ENCODE data around the gene RNF168.
A peak's percentile ranks its signal among the peaks of the same experiment; 100 is the strongest.
"Not testable (repeated sequence)": the region's sequence is repeated elsewhere in the genome, so short reads cannot be mapped to it uniquely, and the experiment has no call there.

Gene RNF168

GRCh38 chr3:196463804-196464203, 39.8 kb downstream of the RNF168 start:
- no peak overlapping the region for H3K4me3 ChIP-seq (replicated peaks in 1 of 2; ENCODE audit: low read depth in 2 of 2, low read length in 2 of 2)
- DNase-seq (ENCODE audit: low read depth in 2 of 2): no peak
- no peak for TF ChIP-seq CTCF (IDR thresholded peaks at IDR 0.05; ENCODE audit: low read depth, low read length)

- H3K4me3 ChIP-seq (replicated peaks in 1 of 2; ENCODE audit: low read depth in 2 of 2, low read length in 2 of 2): no peak overlapping the region
- no peak for TF ChIP-seq CTCF (IDR thresholded peaks at IDR 0.05; ENCODE audit: low read depth, low read length)
- no peak for DNase-seq (ENCODE audit: low read depth in 2 of 2)
Observed at GRCh38 chr3:196463478-196463756, 40.2 kb downstream of the RNF168 start.

- not testable (repeated sequence) for DNase-seq (ENCODE audit: low read depth in 2 of 2); H3K4me3 ChIP-seq (replicated peaks in 1 of 2; ENCODE audit: low read depth in 2 of 2, low read length in 2 of 2)
Observed at GRCh38 chr3:196462680-196463477, 40.7 kb downstream of the RNF168 start.

- TF ChIP-seq CTCF (IDR thresholded peaks at IDR 0.05; ENCODE audit: low read depth, low read length): no peak
- H3K4me3 ChIP-seq (replicated peaks in 1 of 2; ENCODE audit: low read depth in 2 of 2, low read length in 2 of 2): no peak overlapping the region
- DNase-seq (ENCODE audit: low read depth in 2 of 2): no peak
Observed at GRCh38 chr3:196458063-196458462, 45.5 kb downstream of the RNF168 start.

GRCh38 chr3:196457470-196457869, 46.1 kb downstream of the RNF168 start:
- H3K4me3 ChIP-seq (replicated peaks in 1 of 2; ENCODE audit: low read depth in 2 of 2, low read length in 2 of 2); DNase-seq (ENCODE audit: low read depth in 2 of 2): not testable (repeated sequence)

- no peak for TF ChIP-seq CTCF (IDR thresholded peaks at IDR 0.05; ENCODE audit: low read depth, low read length)
- no peak overlapping the region for H3K4me3 ChIP-seq (replicated peaks in 1 of 2; ENCODE audit: low read depth in 2 of 2, low read length in 2 of 2)
- DNase-seq (ENCODE audit: low read depth in 2 of 2): peak in 1 of 2 donors; percentile 37
Observed at GRCh38 chr3:196454935-196455334, 48.6 kb downstream of the RNF168 start.

- H3K4me3 ChIP-seq (replicated peaks in 1 of 2; ENCODE audit: low read depth in 2 of 2, low read length in 2 of 2): not testable (repeated sequence)
- peak; percentile 3 for TF ChIP-seq CTCF (IDR thresholded peaks at IDR 0.05; ENCODE audit: low read depth, low read length)
- peak in 1 of 2 donors; percentile 4 for DNase-seq (ENCODE audit: low read depth in 2 of 2)
Observed at GRCh38 chr3:196445391-196445790, 58.2 kb downstream of the RNF168 start.

GRCh38 chr3:196444500-196444894, 59.1 kb downstream of the RNF168 start:
- DNase-seq (ENCODE audit: low read depth in 2 of 2): no peak
- no peak for TF ChIP-seq CTCF (IDR thresholded peaks at IDR 0.05; ENCODE audit: low read depth, low read length)
- no peak overlapping the region for H3K4me3 ChIP-seq (replicated peaks in 1 of 2; ENCODE audit: low read depth in 2 of 2, low read length in 2 of 2)

Measured in cardiac fibroblast (primary cell).